Fibroblast of the aortic adventitia (primary cell): ENCODE results near the gene PKIB. TPM values are rescaled to one million over a fixed set of nuclear protein-coding genes. Genes with fewer than 3 reads are reported as not detected.

Source experiments
- DNase-seq: peaks from one replicate; pipeline ENCODE4 v3.0.0-alpha.2; 2010; ENCODE audit warnings: low read depth
- H3K4me3 ChIP-seq: 2 replicates; pipeline ENCODE4 v1.5.1; 2011; ENCODE audit warnings: low read depth, mild to moderate bottlenecking, control low read depth, low read length, moderate library complexity
- CTCF ChIP-seq: IDR thresholded peaks from 2 replicates; pipeline ENCODE4 v1.5.1; 2011; ENCODE audit warnings: mild to moderate bottlenecking, low read length, control low read depth, inconsistent platforms; ENCODE audit not compliant: insufficient read depth
- total RNA-seq: library from RNA; depleted of rRNA; stranded (reverse); fragments of >200 nt; gene quantifications from 2 replicates; pipeline ENCODE4 v1.2.3, GENCODE V29; 2012; ENCODE audit warnings: low replicate concordance

PKIB gene
- total RNA-seq, 1 donor, result 3.1 TPM

DNA sequence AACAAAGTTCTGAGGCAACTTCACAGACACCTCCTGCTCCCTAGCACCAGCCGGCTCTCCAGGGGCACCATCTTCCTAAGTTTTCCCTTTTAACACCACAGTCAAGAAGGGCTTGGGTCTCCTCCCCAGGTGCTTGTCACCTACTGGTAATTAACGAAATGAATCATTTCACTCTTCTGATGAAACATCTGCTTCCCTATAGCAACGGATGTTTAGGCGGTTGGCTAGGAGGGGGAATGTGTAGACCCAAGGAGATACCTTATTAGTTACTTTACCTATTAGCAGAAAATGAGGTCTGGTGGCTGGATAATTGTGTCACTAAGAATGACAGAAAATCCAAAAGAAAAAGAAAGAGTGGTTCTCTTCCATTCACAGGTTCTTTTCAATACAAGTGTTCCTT lies 123.1 kb downstream of the PKIB start:
- no peak overlapping the region for H3K4me3 ChIP-seq
- no peak for TF ChIP-seq CTCF
- no peak for DNase-seq

- DNase-seq, result no peak
- TF ChIP-seq CTCF, result no peak
- H3K4me3 ChIP-seq, result no peak overlapping the region
Observed at GRCh38 chr6:122734529-122735395, 124.6 kb downstream of the PKIB start.

- no peak for DNase-seq
- no peak for TF ChIP-seq CTCF
- no peak overlapping the region for H3K4me3 ChIP-seq
Observed at GRCh38 chr6:122735582-122735981, 125.4 kb downstream of the PKIB start.

DNA sequence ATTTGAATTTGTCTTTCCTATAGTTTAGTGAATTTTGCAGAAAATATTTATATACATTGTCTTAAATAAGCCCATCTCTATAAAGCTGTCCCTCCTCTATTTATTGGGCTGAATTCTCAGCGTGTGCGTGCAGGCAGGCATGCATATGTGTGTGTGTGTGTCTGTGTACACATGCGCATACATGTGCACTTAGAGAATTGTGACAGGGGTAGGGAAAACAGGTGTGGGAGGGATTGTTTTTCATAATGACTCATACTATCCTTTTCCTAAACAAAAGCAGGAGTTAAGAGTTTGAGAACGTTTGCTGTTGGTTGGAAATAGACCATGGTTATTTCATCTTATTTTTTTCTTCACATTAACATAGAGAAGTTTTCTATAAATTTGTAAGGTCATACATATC lies 126.0 kb downstream of the PKIB start:
- no peak overlapping the region for H3K4me3 ChIP-seq
- DNase-seq, result no peak
- no peak for TF ChIP-seq CTCF

DNA sequence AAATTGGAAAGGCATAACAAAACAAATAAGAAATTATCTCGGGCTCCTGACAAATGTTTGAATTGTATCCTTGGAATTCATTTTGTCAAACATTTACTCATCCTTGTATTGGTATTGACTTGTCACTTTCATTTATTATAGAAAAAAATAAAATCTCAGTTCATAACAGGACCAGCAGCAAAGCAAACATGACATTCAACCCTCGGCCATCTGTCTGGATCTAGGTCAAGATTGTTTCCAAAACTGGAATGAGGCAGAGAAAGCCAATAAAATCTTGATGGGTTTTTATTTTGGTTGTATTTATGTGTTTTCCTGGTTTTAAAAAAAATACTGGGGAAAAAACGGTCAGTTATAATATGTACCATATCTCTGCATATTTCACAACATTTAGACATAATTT lies 126.4 kb downstream of the PKIB start:
- no peak overlapping the region for H3K4me3 ChIP-seq
- DNase-seq, result no peak
- TF ChIP-seq CTCF, result no peak

DNA sequence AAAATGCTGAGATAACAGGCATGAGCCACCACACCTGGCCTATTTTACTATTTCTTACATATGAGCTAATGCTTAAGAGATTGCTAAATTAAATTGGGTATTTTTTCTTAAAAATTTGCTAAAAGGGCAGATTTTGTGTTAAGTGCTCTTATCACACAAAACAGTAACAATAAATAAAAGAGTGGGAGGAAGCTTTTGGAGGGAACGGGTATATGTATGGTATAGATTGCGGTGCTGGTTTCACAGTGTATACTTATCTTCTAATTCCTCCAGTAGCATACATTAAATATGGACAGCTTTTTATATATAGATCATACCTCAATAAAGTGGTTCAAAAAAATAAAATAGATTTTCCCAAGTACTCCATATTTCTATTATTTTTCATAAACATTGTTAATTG lies 129.9 kb downstream of the PKIB start:
- no peak for TF ChIP-seq CTCF
- no peak for DNase-seq

GRCh38 chr6:122740936-122741335 lies 130.7 kb downstream of the PKIB start:
- DNase-seq, result no peak
- no peak for TF ChIP-seq CTCF
- H3K4me3 ChIP-seq, result no peak overlapping the region

More for the DNA sequence above, 129.9 kb downstream of the PKIB start:
- no peak overlapping the region for H3K4me3 ChIP-seq
